Superior temporal gyrus (tissue), 1 donor: ENCODE data around the gene ZNF749.
A peak's percentile ranks its signal among the peaks of the same experiment; 100 is the strongest.

Experiments
- DNase-seq: peaks from one replicate; pipeline ENCODE4 v3.0.0-alpha.2; 2016; ENCODE audit errors: extremely low spot score

The ZNF749 gene

GRCh38 chr19:57435062-57435978, at the start of gene ZNF749:
Gene ZNF749, plus strand, starts transcription at chr19:57435325. Its CDS starts 254 bp downstream, at chr19:57435579.
- peak; percentile 100 for DNase-seq

- DNase-seq, result no peak
Measured at GRCh38 chr19:57389194-57389729, 45.9 kb upstream of the ZNF749 start.

DNA sequence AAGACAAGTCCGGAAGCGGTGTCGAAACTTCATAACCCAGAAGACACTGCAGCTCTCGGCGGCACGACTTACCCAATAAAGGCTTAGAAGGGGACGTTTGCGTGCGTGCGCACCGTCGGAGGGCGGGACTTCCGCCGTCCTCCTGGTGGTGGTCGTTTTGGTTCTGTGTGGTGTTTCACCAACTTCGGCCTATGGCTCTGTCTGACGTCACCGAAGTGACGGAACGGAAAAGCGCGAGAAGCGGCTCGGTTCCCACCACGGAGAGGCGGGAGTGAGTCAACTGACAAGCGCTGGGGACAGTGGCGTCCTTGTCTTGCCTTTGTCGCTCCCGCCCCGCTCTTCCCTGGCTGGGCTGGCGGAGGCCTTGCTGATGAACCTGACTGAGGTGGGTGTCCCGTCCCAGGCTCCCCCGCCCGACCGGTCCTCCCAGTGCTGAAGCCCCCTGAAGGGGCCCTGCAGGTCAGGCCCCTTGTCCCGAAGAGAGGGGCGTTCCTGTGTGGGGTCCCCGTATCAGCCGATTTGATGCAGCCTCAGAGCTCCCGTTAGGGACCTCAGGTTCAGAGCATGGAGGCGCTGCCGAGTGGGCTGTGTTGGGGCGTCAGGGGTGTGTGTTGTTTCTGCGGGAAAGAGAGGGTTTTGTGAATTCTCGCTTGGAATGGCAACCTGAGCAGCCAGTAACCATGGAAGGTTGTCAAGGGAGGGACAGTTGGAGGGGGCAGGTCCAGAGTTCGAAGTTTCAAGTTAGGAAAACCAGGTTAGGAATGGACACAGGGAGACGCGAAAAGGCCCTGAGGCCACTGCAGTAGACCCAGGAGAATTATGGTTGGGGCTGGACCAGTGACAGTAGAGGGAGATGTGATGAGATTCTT, 45.2 kb upstream of the ZNF749 start, which contains the start of gene ZNF548:
Gene ZNF548, plus strand, starts transcription at position 125 of the 869 bp plus-strand sequence. Its CDS starts 246 bp downstream, at position 371.
- peak; percentile 99 for DNase-seq

DNA sequence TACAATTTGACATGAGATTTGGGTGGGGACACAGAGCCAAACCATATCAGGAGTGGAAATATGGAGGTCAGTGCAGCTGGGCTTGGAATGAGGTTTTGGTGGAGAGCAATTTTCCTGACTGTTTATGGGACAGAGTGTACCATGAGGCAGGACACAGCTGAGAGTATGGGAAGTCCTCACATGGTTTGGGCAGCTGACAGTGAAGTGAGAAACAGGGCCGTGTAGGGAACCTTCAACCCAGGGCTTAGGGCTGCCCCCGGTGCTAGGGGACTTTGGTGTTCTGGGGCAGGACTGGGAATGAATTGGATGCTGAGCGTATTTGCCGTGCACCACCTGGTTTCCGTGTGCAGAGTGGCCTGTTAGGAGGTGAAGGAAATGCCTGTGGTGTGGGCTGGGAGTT, 39.4 kb upstream of the ZNF749 start:
- no peak for DNase-seq

DNA sequence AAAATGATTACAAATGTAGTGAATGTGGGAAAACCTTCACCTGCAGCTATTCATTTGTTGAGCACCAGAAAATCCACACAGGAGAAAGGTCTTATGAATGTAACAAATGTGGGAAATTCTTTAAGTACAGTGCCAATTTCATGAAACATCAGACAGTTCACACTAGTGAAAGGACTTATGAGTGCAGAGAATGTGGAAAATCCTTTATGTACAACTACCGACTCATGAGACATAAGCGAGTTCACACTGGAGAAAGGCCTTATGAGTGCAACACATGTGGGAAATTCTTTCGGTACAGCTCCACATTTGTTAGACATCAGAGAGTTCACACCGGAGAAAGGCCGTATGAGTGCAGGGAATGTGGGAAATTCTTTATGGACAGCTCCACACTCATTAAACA, 36.3 kb upstream of the ZNF749 start:
- DNase-seq, result no peak

DNA sequence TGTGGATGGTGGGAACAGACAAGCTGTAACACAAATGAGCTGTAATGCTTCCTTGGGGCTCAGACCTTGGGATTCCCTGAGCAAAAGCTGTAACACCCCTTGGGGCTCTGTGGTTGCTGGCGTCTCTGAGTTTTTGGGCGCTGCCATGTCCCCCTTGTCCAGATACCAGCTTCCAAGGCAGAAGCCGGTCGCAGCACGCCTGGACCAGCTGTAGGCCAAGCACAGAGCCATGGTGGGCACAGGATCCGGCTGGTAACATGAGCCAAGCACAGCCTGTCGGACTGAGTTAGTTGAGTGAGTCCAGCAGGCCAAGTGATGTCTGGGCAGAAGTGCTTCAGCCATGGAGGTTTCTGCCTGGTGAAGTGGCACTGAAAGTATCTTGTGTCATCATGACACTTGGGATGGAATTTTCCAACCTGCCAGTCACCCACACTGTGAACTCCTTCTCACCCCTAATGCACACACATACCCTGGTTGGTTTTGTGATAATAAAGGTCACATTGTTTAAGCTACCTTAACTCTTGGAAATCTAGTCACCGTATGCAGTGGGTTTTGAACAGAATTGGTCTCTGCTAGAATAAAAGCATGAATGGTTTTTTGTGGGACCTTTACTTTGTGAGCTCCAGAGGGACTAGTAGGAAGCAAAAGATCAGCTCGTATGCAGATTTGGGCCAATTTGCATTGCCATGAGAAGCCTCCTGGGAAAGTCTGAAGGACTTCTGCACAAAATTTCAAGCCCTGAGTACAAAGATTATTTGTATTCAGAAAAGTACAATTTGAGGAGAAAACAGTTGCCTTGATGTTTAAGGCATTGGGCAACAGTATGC, 31.2 kb upstream of the ZNF749 start:
- DNase-seq, result no peak

DNA sequence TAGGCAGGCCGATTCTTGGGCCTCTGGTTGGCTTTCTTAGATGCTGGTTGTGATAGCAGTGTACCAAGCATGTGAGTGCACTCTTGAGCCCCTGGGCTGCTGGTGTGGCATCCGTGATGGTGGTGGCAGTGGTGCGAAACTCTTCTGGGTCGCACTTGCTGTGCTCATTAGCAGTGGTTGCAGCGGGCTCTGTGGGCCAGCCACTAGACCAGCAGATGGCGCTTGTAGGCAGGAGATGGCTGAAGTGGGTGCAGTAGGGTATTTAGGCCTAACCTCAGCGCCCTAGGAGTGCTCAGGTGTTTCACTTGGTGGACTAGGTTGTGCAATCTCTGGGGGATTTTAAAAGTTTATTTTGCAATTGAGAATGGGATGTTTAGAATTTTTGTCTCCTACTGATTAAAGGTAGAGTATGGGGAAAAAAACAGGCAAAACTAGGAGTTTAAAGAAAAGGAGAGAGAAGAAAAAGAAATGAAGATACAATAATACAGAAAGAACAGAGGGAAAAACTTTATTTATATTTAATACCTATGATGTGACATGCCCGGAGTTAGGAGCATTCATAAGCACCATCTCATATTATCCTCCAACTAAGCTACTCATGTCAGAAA, 28.5 kb upstream of the ZNF749 start:
- DNase-seq, result peak; percentile 26

GRCh38 chr19:57410877-57411671, 24.1 kb upstream of the ZNF749 start, which contains the start of gene ZNF17:
Gene ZNF17, plus strand, starts transcription at chr19:57411161. Its CDS starts 2,455 bp downstream, at chr19:57413616.
- peak; percentile 98 for DNase-seq

DNA sequence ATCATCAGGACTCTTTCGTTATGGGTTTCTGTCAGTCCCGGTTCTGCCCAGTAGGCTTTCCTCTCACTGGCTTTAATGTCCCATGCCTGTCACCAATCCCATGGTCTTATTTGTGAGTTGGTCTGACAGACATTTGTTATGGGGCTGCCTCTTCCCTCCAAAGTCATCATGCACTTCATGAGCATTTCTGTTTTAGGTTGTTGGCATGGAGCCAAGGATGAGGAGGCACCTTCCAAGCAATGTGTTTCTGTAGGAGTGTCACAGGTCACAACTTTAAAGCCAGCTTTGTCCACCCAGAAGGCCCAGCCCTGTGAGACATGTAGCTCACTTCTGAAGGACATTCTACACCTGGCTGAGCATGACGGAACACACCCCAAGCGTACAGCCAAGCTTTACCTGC, 15.7 kb upstream of the ZNF749 start:
- no peak for DNase-seq

DNA sequence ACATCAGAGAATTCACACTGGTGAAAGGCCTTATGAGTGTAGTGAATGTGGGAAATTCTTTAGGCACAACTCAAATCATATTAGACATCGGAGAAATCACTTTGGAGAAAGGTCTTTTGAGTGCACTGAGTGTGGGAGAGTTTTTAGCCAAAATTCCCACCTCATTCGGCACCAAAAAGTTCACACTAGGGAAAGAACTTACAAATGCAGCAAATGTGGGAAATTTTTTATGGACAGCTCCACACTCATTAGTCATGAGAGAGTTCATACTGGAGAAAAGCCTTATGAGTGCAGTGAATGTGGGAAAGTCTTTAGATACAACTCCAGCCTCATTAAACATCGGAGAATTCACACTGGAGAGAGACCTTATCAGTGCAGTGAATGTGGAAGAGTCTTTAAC, 14.1 kb upstream of the ZNF749 start:
- no peak for DNase-seq

DNA sequence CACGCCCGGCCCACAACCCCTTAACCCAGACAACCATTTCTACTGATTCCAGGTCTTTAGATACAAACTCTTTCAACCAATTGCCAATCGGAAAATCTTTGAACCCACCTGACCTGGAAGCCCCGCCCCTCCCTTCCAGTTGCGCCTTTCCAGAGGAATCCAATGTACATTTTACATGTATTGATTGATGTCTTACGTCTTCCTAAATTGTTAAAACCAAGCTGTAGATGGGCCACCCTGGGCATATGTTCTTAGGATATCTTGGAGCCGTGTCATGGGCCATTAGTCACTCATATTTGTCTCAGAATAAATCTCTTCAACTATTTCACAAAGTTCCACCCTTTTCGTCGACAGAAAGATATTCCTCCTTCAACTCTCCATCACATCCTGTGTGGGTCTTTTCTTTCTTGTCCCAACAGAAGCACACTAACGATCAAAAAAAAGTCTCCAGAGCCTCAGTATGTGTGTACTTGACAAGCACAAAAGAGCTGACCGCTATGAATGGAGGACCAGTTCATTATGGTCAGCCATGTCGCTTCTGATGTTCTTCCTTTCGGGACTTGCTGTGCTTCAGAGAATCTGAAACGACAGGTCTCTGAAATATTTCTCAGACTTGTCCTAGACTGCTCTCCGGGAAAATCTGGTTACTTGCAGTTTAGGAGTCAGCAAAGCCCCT, 601 bp upstream of the ZNF749 start:
- DNase-seq, result no peak

DNA sequence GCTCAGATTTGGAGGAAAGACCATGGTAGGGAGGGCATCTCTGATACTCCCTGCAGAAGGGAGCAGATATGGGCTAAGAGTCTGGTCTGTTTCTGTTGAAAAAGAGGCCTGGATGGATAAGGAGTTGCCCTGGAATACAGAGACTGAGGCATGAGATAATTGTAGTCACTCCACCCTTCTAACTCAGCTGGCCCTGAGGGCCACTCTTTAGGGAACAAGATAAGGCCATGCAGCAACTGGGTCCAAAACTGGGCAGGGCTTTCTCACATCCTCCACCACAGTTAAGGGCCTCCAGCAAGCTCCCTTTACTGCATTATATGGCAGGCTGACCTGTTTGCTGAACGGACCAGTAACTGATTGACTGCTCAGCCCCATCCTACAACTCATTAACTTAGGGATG, 1.3 kb downstream of the ZNF749 start:
- DNase-seq, result no peak

- no peak for DNase-seq
Measured at GRCh38 chr19:57437931-57438330, 2.8 kb downstream of the ZNF749 start.

GRCh38 chr19:57438925-57439324, 3.8 kb downstream of the ZNF749 start:
- DNase-seq, result no peak

- no peak for DNase-seq
Measured at GRCh38 chr19:57441979-57442752, 7.0 kb downstream of the ZNF749 start.

DNA sequence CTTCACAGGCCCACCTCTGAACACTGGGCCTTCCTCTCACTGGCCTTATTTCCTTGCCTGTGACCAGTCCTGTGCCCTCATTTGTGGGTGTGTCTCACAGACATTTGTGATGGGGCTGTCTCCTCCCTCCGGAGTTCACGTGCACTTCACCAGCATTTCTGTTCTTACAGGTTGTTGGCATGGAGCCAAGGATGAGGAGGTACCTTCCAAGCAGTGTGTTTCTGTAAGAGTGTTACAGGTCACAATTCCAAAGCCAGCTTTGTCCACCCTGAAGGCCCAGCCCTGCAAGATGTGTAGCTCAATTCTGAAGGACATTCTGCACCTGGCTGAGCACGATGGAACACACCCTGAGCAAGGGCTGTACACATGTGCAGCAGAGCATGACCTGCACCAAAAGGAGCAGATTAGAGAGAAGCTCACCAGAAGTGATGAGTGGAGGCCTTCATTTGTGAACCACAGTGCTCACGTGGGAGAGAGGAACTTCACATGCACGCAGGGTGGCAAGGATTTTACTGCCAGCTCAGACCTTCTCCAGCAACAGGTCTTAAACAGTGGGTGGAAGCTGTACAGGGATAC, 8.1 kb downstream of the ZNF749 start:
- DNase-seq, result no peak

DNA sequence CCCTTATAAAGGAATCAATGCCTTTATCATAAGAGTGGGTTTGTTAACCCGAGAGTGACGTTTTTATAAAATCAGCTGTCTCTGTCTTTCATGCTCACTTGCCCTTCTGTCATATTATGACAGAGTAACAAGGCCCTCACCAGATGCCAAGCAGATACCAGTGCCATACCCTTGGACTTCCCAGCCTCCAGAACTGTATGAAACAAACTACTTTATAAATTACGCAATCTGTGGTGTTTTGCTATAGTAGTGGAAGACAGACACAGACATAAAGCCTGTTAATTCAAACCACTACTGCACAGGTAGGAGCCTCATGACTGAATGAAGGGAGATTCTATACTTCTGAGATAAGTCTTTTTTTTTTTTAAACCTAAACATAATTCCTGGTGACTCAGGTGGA, 17.2 kb downstream of the ZNF749 start:
- DNase-seq, result no peak

GRCh38 chr19:57465680-57466381, 30.7 kb downstream of the ZNF749 start:
- no peak for DNase-seq
